CD4-positive, alpha-beta memory T cell (primary cell): ENCODE results near the gene DNAJC3. TPM values are rescaled to one million over a fixed set of nuclear protein-coding genes. Genes with fewer than 3 reads are reported as not detected.

Experiments used
- CTCF ChIA-PET: fragments of 350-600 bp; sonication (Branson Sonifier 250); formaldehyde crosslinking; loops from one replicate; lab custom pipeline; 2021; ENCODE audit warnings: inconsistent platforms; ENCODE audit not compliant: partially characterized antibody; lab: Charles Lee
- POLR2A ChIA-PET: fragments of 350-600 bp; sonication (Branson Sonifier 250); formaldehyde crosslinking; loops from one replicate; lab custom pipeline; 2021; ENCODE audit not compliant: partially characterized antibody; lab: Charles Lee
- DNase-seq, 5 donors: peaks; one replicate each; pipeline versions ENCODE4 v3.0.0 to v3.0.0-alpha.2; 2020 to 2022; ENCODE audit warnings: mixed read lengths in 1 of 5
- H3K27ac ChIP-seq: one replicate; pipeline ENCODE4 v1.7.0; 2013; ENCODE audit warnings: low read depth, low read length
- H3K27me3 ChIP-seq: 2 replicates; pipeline ENCODE4 v1.7.0; 2013; ENCODE audit warnings: mild to moderate bottlenecking, low read length, moderate library complexity; ENCODE audit not compliant: insufficient read depth
- H3K36me3 ChIP-seq: 2 replicates; pipeline ENCODE4 v1.7.0; 2013; ENCODE audit warnings: mild to moderate bottlenecking, low read length, moderate library complexity; ENCODE audit not compliant: insufficient read depth
- H3K4me1 ChIP-seq: 2 replicates; pipeline ENCODE4 v1.7.0; 2013; ENCODE audit warnings: mild to moderate bottlenecking, low read length, moderate library complexity; ENCODE audit not compliant: insufficient read depth
- H3K4me3 ChIP-seq, 2 donors: one replicate each; pipeline ENCODE4 v1.7.0; 2013; ENCODE audit warnings: low read length in 2 of 2, mild to moderate bottlenecking in 1 of 2
- H3K9me3 ChIP-seq, 2 donors: one replicate each; pipeline ENCODE4 v1.7.0; 2013; ENCODE audit warnings: low read length in 2 of 2, control low read depth in 1 of 2; ENCODE audit not compliant: control insufficient read depth in 1 of 2
- H3K27ac Mint-ChIP-seq, 7 donors: one replicate each; pipeline ENCODE4 v1.8.0; 2020 to 2021; ENCODE audit warnings: mixed read lengths in 7 of 7, mild to moderate bottlenecking in 6 of 7, inconsistent platforms in 3 of 7, moderate library complexity in 3 of 7
- H3K27me3 Mint-ChIP-seq, 2 donors: one replicate each; pipeline ENCODE4 v1.8.0; 2020 to 2021; ENCODE audit warnings: mixed read lengths in 2 of 2
- H3K36me3 Mint-ChIP-seq, 2 donors: one replicate each; pipeline ENCODE4 v1.8.0; 2020 to 2021; ENCODE audit warnings: mixed read lengths in 2 of 2, inconsistent platforms in 1 of 2, mild to moderate bottlenecking in 1 of 2
- H3K4me1 Mint-ChIP-seq, 4 donors: one replicate each; pipeline ENCODE4 v1.8.0; 2020 to 2021; ENCODE audit warnings: mixed read lengths in 4 of 4, mild to moderate bottlenecking in 1 of 4
- H3K4me3 Mint-ChIP-seq, 8 donors: one replicate each; pipeline ENCODE4 v1.8.0; 2020 to 2021; ENCODE audit warnings: mixed read lengths in 8 of 8, mild to moderate bottlenecking in 7 of 8, moderate library complexity in 6 of 8, inconsistent platforms in 3 of 8
- H3K9me3 Mint-ChIP-seq, 8 donors: one replicate each; pipeline ENCODE4 v1.8.0; 2020 to 2021; ENCODE audit warnings: mixed read lengths in 8 of 8, mild to moderate bottlenecking in 5 of 8, inconsistent platforms in 3 of 8, moderate library complexity in 1 of 8
- intact Hi-C: fragments of 100-400 bp; cut with micrococcal nuclease; formaldehyde crosslinking; loops from one replicate; pipeline ENCODE4 v1.15.1; 2023
- polyA plus RNA-seq, 2 donors: library from polyadenylated mRNA; unstranded; fragments of 300-500 nt; fragmentation: Illumina TruSeq; gene quantifications; one replicate each; pipeline ENCODE4 v1.2.3, GENCODE V29; 2021
- total RNA-seq, 2 experiments: library from RNA; stranded (reverse); gene quantifications; one replicate each; pipeline ENCODE4 v1.2.3, GENCODE V29; 2021

Gene DNAJC3
- total and polyA plus RNA-seq, 4 experiments from 2014 or later: 14.6 to 31.1 (median 23.3) TPM

DNA sequence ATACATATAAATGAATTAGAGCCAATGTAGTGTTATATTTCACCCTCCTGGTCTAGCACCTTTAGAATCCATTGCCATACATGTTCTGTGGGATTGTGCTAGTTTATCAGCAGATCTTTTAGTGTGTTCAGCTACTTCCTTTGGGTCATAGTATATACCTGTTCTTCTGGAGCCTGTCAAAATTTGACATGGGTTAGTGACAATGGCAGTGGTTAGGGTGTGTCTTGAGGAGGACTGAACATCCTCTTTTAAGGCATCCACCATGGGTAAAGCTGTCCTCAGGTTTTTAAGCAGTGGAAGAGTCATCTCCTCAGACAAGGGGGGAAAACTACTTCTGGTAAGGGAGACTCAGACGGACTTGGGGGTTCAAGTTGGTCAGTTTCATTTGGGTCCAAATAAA, 29.4 kb downstream of the DNAJC3 start:
- POLR2A ChIA-PET: interaction anchor here (1.4 kb wide), 1 partner anchor 30 kb away, joined by 4 read pairs; the partner anchor contains the start of gene DNAJC3
- intact Hi-C loops: loop anchor here (2.0 kb wide), 1 partner anchor 30 kb away; the partner anchor contains the start of gene DNAJC3

DNA sequence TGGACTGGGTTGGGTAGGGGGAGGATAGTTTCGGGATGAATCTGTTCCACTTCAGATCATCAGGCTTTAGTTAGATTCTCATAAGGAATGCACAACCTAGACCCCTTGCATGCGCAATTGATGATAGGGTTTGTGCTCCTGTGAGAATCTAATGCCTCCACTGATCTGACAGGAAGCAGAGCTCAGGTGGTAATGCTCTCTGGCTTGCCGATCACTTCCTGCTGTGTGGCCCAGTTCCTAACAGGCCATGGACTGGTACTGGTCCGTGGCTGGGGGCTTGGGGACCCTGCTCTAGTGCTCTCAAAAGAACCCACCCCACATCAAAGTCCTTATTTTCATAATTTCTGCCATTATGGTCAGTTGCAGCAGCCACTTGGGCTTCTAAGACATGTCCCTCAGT, 30.1 kb downstream of the DNAJC3 start:
- no peak overlapping the region for H3K27ac ChIP-seq
- ChIA-PET CTCF (interaction anchor here (1.2 kb wide), 1 partner anchor 10 kb away, joined by 6 read pairs; no protein-coding TSS in a partner anchor), POLR2A (interaction anchor here (1.4 kb wide), 1 partner anchor 31 kb away, joined by 4 read pairs; the partner anchor contains the start of gene DNAJC3)
- H3K36me3 Mint-ChIP-seq: peaks cover 18 to 28% of the 10 kb centered on the region in 2 donors
- H3K4me1 Mint-ChIP-seq: peaks cover 40 to 62% (median 52%) of the 10 kb centered on the region in 4 donors
- H3K4me3 ChIP-seq: no peak overlapping the region
- H3K4me3 Mint-ChIP-seq: peak overlapping the region in 4 of 8 donors; percentile 5 to 47 (median 42)
- H3K27me3 Mint-ChIP-seq: no peaks in the 10 kb centered on the region
- intact Hi-C loops: loop anchor here (2.0 kb wide), 1 partner anchor 30 kb away; the partner anchor contains the start of gene DNAJC3
- DNase-seq: peak in 1 of 5 donors; percentile 5
- H3K36me3 ChIP-seq: peaks cover 15% of the 10 kb centered on the region
- no peaks in the 10 kb centered on the region for H3K27me3 ChIP-seq
- H3K9me3 Mint-ChIP-seq: no peaks in the 10 kb centered on the region
- H3K9me3 ChIP-seq: no peaks in the 10 kb centered on the region
- peaks cover 38% of the 10 kb centered on the region for H3K4me1 ChIP-seq
- H3K27ac Mint-ChIP-seq: peak overlapping the region in 6 of 7 donors; percentile 26 to 82 (median 55)

More for the DNA sequence above, 29.4 kb downstream of the DNAJC3 start:
- H3K36me3 Mint-ChIP-seq: peaks cover 11 to 23% of the 10 kb centered on the region in 2 donors
- peak overlapping the region in 6 of 7 donors; percentile 11 to 72 (median 51) for H3K27ac Mint-ChIP-seq
- H3K9me3 Mint-ChIP-seq: no peaks in the 10 kb centered on the region
- Histone ChIP-seq H3K27me3 (no peaks in the 10 kb centered on the region), H3K4me1 (peaks cover 42% of the 10 kb centered on the region), H3K27ac (no peak overlapping the region), H3K36me3 (peaks cover 8% of the 10 kb centered on the region), H3K4me3 (no peak overlapping the region), H3K9me3 (no peaks in the 10 kb centered on the region)
- CTCF ChIA-PET: interaction anchor here (1.2 kb wide), 1 partner anchor 9 kb away, joined by 6 read pairs; no protein-coding TSS in a partner anchor
- peak overlapping the region in 4 of 8 donors; percentile 21 to 49 (median 38) for H3K4me3 Mint-ChIP-seq
- no peak for DNase-seq
- no peaks in the 10 kb centered on the region for H3K27me3 Mint-ChIP-seq
- H3K4me1 Mint-ChIP-seq: peaks cover 42 to 69% (median 56%) of the 10 kb centered on the region in 4 donors

DNA sequence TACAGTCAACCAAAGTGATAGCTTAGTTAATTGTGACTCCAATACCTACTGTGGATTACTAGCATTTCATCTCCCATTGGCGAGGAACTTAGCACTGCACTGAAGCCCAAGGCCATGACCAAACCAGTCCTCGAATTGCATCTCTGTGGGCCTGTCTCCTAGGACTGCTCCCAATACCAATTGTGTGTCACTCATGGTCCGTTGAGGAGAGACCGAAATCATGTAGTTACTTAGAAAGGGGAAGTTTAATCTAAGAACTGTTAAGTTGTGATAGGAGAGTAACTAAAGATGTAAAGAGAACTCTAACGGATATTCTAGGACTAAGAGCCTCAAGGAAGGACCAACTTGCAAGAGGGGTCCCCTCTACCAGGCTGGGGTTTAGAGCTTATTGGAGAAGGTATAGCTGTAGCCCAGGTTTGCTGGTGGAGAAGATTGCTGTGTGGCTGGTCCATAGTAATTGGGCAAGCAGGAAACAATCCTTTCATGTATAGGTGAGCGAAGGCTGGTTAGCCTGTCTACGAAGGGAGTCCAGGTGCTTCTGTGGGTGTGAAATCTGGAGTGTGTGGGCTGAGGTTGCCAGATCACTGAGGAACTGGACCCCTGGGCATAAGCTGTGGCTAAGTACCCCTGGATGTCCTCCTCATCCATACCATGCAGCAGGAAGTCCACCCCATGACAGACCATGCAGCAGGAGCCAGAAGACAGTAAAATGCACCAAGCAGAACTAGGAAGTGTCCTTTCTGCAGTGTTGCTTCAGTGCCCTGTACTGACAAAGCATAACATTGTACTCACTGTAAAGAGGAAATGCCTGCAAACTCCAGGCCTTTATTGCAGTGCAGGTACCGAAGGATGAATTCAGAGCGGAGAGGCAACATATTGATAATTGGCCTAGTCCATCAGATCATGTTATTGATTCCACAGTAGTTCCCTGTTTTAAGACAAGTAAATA, 30.8 kb downstream of the DNAJC3 start:
- H3K4me3 ChIP-seq: no peak overlapping the region
- POLR2A ChIA-PET: no interaction called here
- CTCF ChIA-PET: no interaction called here
- H3K36me3 ChIP-seq: peaks cover 21% of the 10 kb centered on the region
- H3K4me1 ChIP-seq: peaks cover 31% of the 10 kb centered on the region
- intact Hi-C loops: loop anchor here (2.0 kb wide), 1 partner anchor 31 kb away; the partner anchor contains the start of gene DNAJC3
- Mint-ChIP-seq H3K9me3 (peaks cover 0 to 2% (median 0%) of the 10 kb centered on the region in 8 donors), H3K27me3 (no peaks in the 10 kb centered on the region), H3K4me3 (no peak overlapping the region), H3K36me3 (peaks cover 24 to 32% of the 10 kb centered on the region in 2 donors), H3K4me1 (peaks cover 36 to 55% (median 45%) of the 10 kb centered on the region in 4 donors), H3K27ac (peak overlapping the region in 5 of 7 donors; percentile 29 to 82 (median 47))
- DNase-seq: no peak
- no peak overlapping the region for H3K27ac ChIP-seq
- H3K9me3 ChIP-seq: no peaks in the 10 kb centered on the region
- no peaks in the 10 kb centered on the region for H3K27me3 ChIP-seq

DNA sequence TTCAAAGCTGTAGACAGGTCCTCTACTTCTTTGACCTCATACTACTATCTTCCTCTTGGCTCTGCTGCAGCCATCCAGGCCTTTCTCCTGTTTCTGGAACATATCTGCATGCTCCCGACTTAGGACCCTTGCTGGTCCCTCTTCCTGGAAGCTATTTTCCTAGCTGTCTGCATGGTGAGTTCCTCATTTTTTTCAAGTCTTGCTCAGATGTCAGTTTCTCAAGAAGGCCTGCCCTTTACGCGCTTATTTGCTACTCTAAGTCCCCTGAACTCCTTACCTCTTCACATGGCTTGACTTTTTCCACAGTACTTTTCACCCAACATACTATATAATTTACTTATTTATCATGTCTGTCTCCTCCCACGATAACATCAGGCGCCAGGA, 31.4 kb downstream of the DNAJC3 start:
- Histone ChIP-seq H3K4me3 (no peak overlapping the region), H3K27ac (no peak overlapping the region), H3K4me1 (peaks cover 30% of the 10 kb centered on the region), H3K9me3 (no peaks in the 10 kb centered on the region), H3K36me3 (peaks cover 21% of the 10 kb centered on the region), H3K27me3 (no peaks in the 10 kb centered on the region)
- Mint-ChIP-seq H3K27ac (peak overlapping the region in 1 of 7 donors; percentile 29), H3K36me3 (peaks cover 30 to 37% of the 10 kb centered on the region in 2 donors), H3K27me3 (no peaks in the 10 kb centered on the region), H3K9me3 (peaks cover 0 to 5% (median 0%) of the 10 kb centered on the region in 8 donors), H3K4me3 (no peak overlapping the region), H3K4me1 (peaks cover 30 to 53% (median 39%) of the 10 kb centered on the region in 4 donors)
- CTCF ChIA-PET: no interaction called here
- no peak for DNase-seq
- POLR2A ChIA-PET: no interaction called here
- intact Hi-C loops: no loop called here

DNA sequence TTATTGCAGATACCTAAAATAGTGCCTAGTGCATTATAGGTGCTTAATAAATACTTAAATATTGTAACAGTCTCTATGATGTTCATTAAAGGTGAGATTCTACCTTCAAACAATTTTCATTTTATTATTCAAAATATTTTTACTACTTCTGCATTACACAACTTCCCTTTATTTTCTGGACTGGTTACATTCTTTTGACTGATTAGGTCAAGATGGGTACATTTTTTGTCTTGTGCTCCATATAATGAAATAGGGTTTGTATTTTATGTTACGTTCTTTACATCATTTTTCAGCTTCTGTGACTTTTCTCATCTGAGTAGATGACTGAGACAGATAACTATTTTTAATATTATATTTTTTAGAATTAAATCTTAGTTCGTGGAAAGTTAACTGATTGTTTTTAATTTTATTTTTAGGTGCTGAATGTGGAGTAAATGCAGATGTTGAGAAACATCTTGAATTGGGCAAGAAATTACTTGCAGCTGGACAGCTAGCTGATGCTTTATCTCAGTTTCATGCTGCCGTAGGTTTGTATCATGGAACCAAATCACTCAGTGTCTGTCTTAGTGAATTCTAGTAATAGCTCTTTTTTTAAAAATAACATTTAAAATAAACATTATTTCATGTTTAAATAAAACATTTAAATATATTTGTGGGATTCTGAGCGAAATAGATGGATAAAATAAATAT, 32.0 kb downstream of the DNAJC3 start:
- H3K36me3 ChIP-seq: peaks cover 21% of the 10 kb centered on the region
- no peak for DNase-seq
- H3K27ac Mint-ChIP-seq: no peak overlapping the region
- H3K36me3 Mint-ChIP-seq: peaks cover 33 to 43% of the 10 kb centered on the region in 2 donors
- H3K4me1 Mint-ChIP-seq: peaks cover 27 to 48% (median 34%) of the 10 kb centered on the region in 4 donors
- no peaks in the 10 kb centered on the region for H3K27me3 ChIP-seq
- ChIA-PET POLR2A (no interaction called here), CTCF (interaction anchor here (1.0 kb wide), 1 partner anchor 48 kb away, joined by 4 read pairs; no protein-coding TSS in a partner anchor)
- no peaks in the 10 kb centered on the region for H3K27me3 Mint-ChIP-seq
- no peak overlapping the region for H3K4me3 Mint-ChIP-seq
- H3K4me3 ChIP-seq: no peak overlapping the region
- no peaks in the 10 kb centered on the region for H3K9me3 ChIP-seq
- intact Hi-C loops: no loop called here
- H3K4me1 ChIP-seq: peaks cover 30% of the 10 kb centered on the region
- no peak overlapping the region for H3K27ac ChIP-seq
- H3K9me3 Mint-ChIP-seq: peaks cover 0 to 5% (median 0%) of the 10 kb centered on the region in 8 donors

DNA sequence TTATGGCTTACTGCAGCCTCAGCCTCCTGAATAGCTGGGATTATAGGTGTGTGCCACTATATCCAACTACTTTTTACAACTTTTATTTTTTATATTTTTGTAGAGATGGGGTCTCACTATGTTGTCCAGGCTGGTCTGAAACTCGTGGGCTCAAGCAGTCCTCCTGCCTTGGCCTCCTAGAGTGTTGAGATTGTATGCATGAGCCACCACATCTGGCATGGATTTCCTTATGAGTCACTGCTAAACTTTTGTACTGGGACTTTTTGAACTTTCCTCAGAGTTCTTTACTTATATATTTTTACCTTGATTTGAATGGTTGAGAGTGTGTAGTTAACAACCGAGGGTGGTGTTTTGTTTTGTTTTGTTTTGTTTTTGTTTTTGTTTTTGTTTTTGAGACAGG, 33.4 kb downstream of the DNAJC3 start:
- intact Hi-C loops: no loop called here
- CTCF ChIA-PET: no interaction called here

More for the DNA sequence above, 33.4 kb downstream of the DNAJC3 start:
- no peak overlapping the region for H3K27ac ChIP-seq
- Mint-ChIP-seq H3K27ac (peak overlapping the region in 1 of 7 donors; percentile 16), H3K9me3 (peaks cover 0 to 5% (median 0%) of the 10 kb centered on the region in 8 donors), H3K27me3 (no peaks in the 10 kb centered on the region), H3K4me1 (peaks cover 19 to 40% (median 26%) of the 10 kb centered on the region in 4 donors), H3K36me3 (peaks cover 39 to 51% of the 10 kb centered on the region in 2 donors), H3K4me3 (no peak overlapping the region)
- DNase-seq: no peak
- H3K4me1 ChIP-seq: peaks cover 26% of the 10 kb centered on the region
- H3K36me3 ChIP-seq: peaks cover 21% of the 10 kb centered on the region
- no peaks in the 10 kb centered on the region for H3K9me3 ChIP-seq
- POLR2A ChIA-PET: no interaction called here
- H3K4me3 ChIP-seq: no peak overlapping the region
- no peaks in the 10 kb centered on the region for H3K27me3 ChIP-seq
